K562 (cell line): Measurements from ENCODE around the gene NAV2.

Experiments
- CAMTA2 ChIP-seq: fragments of 250-450 bp; sonication (Bioruptor Pico); conservative IDR thresholded peaks from 2 replicates; pipeline ENCODE4 v1.5.1; 2022
- CREB1 ChIP-seq, 2 experiments: sonication (generic) in 1 of 2; formaldehyde crosslinking in 1 of 2; IDR thresholded peaks; 2 replicates each; pipeline versions ENCODE4 v1.6.1 to v1.8.0; 2012 to 2022; ENCODE audit warnings: inconsistent platforms in 1 of 2, mild to moderate bottlenecking in 1 of 2, missing genetic modification reagents in 1 of 2, moderate library complexity in 1 of 2
- ESRRA ChIP-seq: fragments of 450-650 bp; IDR thresholded peaks from 2 replicates; pipeline ENCODE4 v1.6.1; 2014; ENCODE audit warnings: low read depth, mild to moderate bottlenecking, moderate library complexity, borderline replicate concordance
- JUNB ChIP-seq: fragments of 450-650 bp; formaldehyde crosslinking; conservative IDR thresholded peaks from 2 replicates; pipeline ENCODE4 v1.4.0; 2020; ENCODE audit warnings: mild to moderate bottlenecking
- POLR2A ChIP-seq: fragments of 450-650 bp; conservative IDR thresholded peaks from 2 replicates; pipeline ENCODE4 v1.6.1; 2016
- PYGO2 ChIP-seq: fragments of 450-650 bp; IDR thresholded peaks from 2 replicates; pipeline ENCODE4 v1.6.1; 2016; ENCODE audit warnings: mild to moderate bottlenecking, missing genetic modification characterization, moderate library complexity, missing compliant biosample characterization
- SPI1 ChIP-seq: IDR thresholded peaks from 2 replicates; pipeline ENCODE4 v1.6.1; 2011; ENCODE audit warnings: low read depth, low read length, control low read depth, borderline replicate concordance
- ZNF263 ChIP-seq: sonication (generic); formaldehyde crosslinking; IDR thresholded peaks from 2 replicates; pipeline ENCODE4 v1.8.0; 2022; ENCODE audit warnings: mild to moderate bottlenecking, missing genetic modification reagents, borderline replicate concordance
- TF ChIP-seq, protein P1 (sequence below): sonication (generic); formaldehyde crosslinking; IDR thresholded peaks from 2 replicates; pipeline ENCODE4 v1.8.1; 2023; ENCODE audit warnings: mild to moderate bottlenecking, missing genetic modification reagents
- TF ChIP-seq, protein P2 (sequence below): fragments of 250-450 bp; sonication (Bioruptor Pico); IDR thresholded peaks from 2 replicates; pipeline ENCODE4 v1.5.1; 2021; ENCODE audit warnings: mild to moderate bottlenecking
- TF ChIP-seq, protein P3 (sequence below): fragments of 450-650 bp; formaldehyde crosslinking; IDR thresholded peaks from 2 replicates; pipeline ENCODE4 v1.4.0; 2020; ENCODE audit warnings: mild to moderate bottlenecking, moderate library complexity
- TF ChIP-seq, protein P4 (sequence below), 2 experiments: fragments of 450-650 bp; conservative IDR thresholded peaks; 2 replicates each; pipeline ENCODE4 v1.6.1; 2017; ENCODE audit warnings: mild to moderate bottlenecking in 2 of 2, moderate library complexity in 2 of 2

DNA sequence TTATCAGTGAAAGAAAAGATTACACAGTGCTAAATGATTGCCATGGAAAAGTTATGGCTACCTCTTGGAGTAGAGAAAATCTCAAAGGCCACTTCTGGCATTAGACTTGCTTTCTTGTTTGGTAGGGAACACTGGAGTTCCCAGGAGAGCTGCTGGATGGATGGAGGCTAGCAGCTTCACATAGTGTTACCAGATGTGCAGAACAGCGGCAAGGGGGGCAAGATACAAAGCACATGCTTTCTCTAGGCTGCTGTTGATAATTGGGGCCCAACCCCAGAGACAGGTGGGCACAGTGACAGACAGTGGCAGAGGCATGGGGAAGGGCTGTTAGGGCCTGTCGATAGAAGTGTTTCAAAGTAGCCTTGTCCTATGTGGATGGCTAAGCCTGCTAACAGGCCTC is 352.8 kb downstream of the NAV2 start:
- TF ChIP-seq ZNF263 (CRISPR knock-in tag): no peak
- TF ChIP-seq ESRRA: no peak
- no peak for TF ChIP-seq PYGO2 (tag)
- TF ChIP-seq, protein P1, sequence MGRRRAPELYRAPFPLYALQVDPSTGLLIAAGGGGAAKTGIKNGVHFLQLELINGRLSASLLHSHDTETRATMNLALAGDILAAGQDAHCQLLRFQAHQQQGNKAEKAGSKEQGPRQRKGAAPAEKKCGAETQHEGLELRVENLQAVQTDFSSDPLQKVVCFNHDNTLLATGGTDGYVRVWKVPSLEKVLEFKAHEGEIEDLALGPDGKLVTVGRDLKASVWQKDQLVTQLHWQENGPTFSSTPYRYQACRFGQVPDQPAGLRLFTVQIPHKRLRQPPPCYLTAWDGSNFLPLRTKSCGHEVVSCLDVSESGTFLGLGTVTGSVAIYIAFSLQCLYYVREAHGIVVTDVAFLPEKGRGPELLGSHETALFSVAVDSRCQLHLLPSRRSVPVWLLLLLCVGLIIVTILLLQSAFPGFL (CRISPR knock-in tag): no peak
- TF ChIP-seq, protein P2, sequence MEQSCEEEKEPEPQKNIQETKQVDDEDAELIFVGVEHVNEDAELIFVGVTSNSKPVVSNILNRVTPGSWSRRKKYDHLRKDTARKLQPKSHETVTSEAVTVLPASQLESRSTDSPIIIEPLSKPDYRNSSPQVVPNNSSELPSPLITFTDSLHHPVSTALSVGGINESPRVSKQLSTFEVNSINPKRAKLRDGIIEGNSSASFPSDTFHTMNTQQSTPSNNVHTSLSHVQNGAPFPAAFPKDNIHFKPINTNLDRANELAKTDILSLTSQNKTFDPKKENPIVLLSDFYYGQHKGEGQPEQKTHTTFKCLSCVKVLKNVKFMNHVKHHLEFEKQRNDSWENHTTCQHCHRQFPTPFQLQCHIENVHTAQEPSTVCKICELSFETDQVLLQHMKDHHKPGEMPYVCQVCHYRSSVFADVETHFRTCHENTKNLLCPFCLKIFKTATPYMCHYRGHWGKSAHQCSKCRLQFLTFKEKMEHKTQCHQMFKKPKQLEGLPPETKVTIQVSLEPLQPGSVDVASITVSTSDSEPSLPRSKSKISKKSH: no peak
- no peak for TF ChIP-seq POLR2A
- TF ChIP-seq, protein P3, sequence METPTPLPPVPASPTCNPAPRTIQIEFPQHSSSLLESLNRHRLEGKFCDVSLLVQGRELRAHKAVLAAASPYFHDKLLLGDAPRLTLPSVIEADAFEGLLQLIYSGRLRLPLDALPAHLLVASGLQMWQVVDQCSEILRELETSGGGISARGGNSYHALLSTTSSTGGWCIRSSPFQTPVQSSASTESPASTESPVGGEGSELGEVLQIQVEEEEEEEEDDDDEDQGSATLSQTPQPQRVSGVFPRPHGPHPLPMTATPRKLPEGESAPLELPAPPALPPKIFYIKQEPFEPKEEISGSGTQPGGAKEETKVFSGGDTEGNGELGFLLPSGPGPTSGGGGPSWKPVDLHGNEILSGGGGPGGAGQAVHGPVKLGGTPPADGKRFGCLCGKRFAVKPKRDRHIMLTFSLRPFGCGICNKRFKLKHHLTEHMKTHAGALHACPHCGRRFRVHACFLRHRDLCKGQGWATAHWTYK (CRISPR knock-in tag): no peak
- no peak for TF ChIP-seq CAMTA2 (CRISPR knock-in tag)
- no peak for TF ChIP-seq JUNB (CRISPR knock-in tag)
- TF ChIP-seq CREB1 (IDR thresholded peaks at IDR 0.05): no peak
- no peak for TF ChIP-seq CREB1 (CRISPR knock-in tag; IDR thresholded peaks at IDR 0.05)
- TF ChIP-seq, protein P4, sequence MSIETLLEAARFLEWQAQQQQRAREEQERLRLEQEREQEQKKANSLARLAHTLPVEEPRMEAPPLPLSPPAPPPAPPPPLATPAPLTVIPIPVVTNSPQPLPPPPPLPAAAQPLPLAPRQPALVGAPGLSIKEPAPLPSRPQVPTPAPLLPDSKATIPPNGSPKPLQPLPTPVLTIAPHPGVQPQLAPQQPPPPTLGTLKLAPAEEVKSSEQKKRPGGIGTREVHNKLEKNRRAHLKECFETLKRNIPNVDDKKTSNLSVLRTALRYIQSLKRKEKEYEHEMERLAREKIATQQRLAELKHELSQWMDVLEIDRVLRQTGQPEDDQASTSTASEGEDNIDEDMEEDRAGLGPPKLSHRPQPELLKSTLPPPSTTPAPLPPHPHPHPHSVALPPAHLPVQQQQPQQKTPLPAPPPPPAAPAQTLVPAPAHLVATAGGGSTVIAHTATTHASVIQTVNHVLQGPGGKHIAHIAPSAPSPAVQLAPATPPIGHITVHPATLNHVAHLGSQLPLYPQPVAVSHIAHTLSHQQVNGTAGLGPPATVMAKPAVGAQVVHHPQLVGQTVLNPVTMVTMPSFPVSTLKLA (conservative IDR thresholded peaks at IDR 0.05): no peak
- no peak for TF ChIP-seq SPI1
